ENCODE measurements around the gene ZCCHC13. TPM values are rescaled to one million over a fixed set of nuclear protein-coding genes. Genes with fewer than 3 reads are reported as not detected.

Gene ZCCHC13
- total RNA-seq: not detected

DNA sequence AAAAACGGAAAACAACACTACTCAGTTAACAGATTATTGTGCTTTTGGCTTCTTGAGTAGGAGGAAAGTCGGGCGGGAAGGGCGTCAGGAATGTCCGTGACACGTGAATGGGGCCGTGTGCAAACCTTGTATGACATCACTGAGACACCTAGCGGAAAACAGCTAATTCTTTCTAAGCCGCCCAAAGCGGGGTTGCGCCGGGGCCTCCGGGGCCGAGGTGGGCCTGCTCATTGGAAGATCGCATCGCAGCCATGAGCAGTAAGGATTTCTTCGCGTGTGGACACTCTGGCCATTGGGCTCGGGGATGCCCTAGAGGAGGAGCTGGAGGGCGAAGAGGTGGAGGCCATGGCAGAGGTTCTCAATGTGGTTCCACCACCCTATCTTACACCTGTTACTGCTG lies at the start of gene ZCCHC13:
Gene ZCCHC13 (plus strand): TSS at position 165 of the 400 bp plus-strand sequence. CDS start 87 bp downstream, at position 252.

Small RNAs within 50 kb of the gene (small RNA-seq; reads per million reads assigned to genes)
- not detected for gene AC004386.2 (ENCODE audit: low replicate concordance)
- gene MIR374A (ENCODE audit: low replicate concordance): 17.3 reads per million, percentile 95 among the genes with 10 or more reads in this experiment
- gene MIR545 (ENCODE audit: low replicate concordance): 0.07 reads per million
- not detected for gene RF02119 (ENCODE audit: low replicate concordance)
- gene RF02120 (ENCODE audit: low replicate concordance): not detected
- gene RF02121 (ENCODE audit: low replicate concordance): not detected
- not detected for gene RF02122 (ENCODE audit: low replicate concordance)
- gene RF02123 (ENCODE audit: low replicate concordance): not detected

Other genes with a start within 250 kb of the ZCCHC13 start
- 17.9 TPM for gene SLC16A2, start 117.3 kb downstream of the ZCCHC13 start, total RNA-seq